Fibroblast of upper back skin (primary cell): Measurements from ENCODE around the gene DGKI.

Experiments used
- DNase-seq: peaks from one replicate; pipeline ENCODE4 v3.0.0-alpha.2; 2013

DGKI gene

GRCh38 chr7:137591421-137591837 is 255.3 kb downstream of the DGKI start:
- DNase-seq: peak; percentile 62

GRCh38 chr7:137590756-137591305 is 255.9 kb downstream of the DGKI start:
- no peak for DNase-seq

GRCh38 chr7:137590071-137590755 is 256.6 kb downstream of the DGKI start:
- no peak for DNase-seq

GRCh38 chr7:137587326-137587725 is 259.4 kb downstream of the DGKI start:
- DNase-seq: no peak

GRCh38 chr7:137585591-137585990 is 261.2 kb downstream of the DGKI start:
- no peak for DNase-seq

- no peak for DNase-seq
These were observed 263.6 kb downstream of the DGKI start for GRCh38 chr7:137583172-137583571.

- peak; percentile 89 for DNase-seq
These were observed 266.7 kb downstream of the DGKI start for GRCh38 chr7:137579913-137580640.

GRCh38 chr7:137578541-137578940 is 268.2 kb downstream of the DGKI start:
- no peak for DNase-seq

GRCh38 chr7:137577184-137577583 is 269.6 kb downstream of the DGKI start:
- peak; percentile 56 for DNase-seq

- no peak for DNase-seq
These were observed 270.3 kb downstream of the DGKI start for GRCh38 chr7:137576481-137576880.

GRCh38 chr7:137574812-137575211 is 272.0 kb downstream of the DGKI start:
- no peak for DNase-seq

GRCh38 chr7:137572056-137572784 is 274.6 kb downstream of the DGKI start:
- no peak for DNase-seq

- DNase-seq: peak; percentile 13
These were observed 282.1 kb downstream of the DGKI start for GRCh38 chr7:137564677-137565076.

GRCh38 chr7:137563981-137564380 is 282.8 kb downstream of the DGKI start:
- no peak for DNase-seq

- DNase-seq: peak; percentile 39
These were observed 299.3 kb downstream of the DGKI start for GRCh38 chr7:137547485-137547884.

- DNase-seq: peak; percentile 31
These were observed 300.1 kb downstream of the DGKI start for GRCh38 chr7:137546671-137547070.

GRCh38 chr7:137546009-137546408 is 300.8 kb downstream of the DGKI start:
- no peak for DNase-seq

GRCh38 chr7:137545059-137545716 is 301.6 kb downstream of the DGKI start:
- DNase-seq: no peak

- DNase-seq: peak; percentile 29
These were observed 302.2 kb downstream of the DGKI start for GRCh38 chr7:137544453-137545058.

- DNase-seq: peak; percentile 89
These were observed 307.6 kb downstream of the DGKI start for GRCh38 chr7:137539111-137539715.

- DNase-seq: peak; percentile 86
These were observed 308.4 kb downstream of the DGKI start for GRCh38 chr7:137538361-137538762.

GRCh38 chr7:137535579-137535978 is 311.2 kb downstream of the DGKI start:
- no peak for DNase-seq
